ENCODE measurements around the gene TUBE1.
A peak's percentile ranks its signal among the peaks of the same experiment; 100 is the strongest.

Gene TUBE1

DNA sequence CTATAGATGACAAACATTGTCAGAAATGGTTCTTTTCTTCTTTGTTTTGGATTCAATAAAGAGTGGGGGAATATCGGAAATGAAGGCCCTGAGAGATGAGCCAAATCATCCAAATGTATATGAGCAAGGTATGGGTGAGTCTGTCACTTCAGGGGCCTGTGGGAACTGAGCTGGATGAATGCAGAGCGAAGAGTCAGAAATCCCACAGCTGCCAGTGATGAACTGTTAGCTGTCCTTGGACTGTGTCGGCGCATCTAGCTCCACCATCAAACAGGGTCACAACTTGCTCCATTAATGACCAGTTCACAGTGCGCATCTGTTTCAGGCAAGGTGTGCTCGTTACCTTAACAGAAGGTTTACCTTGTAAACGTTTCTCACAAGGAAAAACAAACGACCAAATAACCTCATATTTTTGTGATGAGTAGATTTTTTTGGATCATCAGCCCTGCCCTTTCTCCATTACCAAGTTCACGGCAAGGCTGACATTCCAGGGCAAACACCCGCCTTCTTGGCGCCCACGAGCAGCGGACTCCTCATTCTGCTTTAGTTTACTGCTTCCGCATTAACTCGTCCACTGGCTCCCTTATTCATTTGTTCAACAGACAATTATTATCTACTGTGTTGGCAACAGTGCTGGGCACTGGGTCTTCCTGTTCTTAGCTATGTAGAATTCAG is 48.4 kb downstream of the TUBE1 start:
- Histone ChIP-seq H3K4me3 (ENCODE audit: low read length) (no peak overlapping the region), H3K79me1 (ENCODE audit: low read length) (no peaks in the 10 kb centered on the region), H3K36me3 (ENCODE audit: control insufficient read depth, insufficient read depth, low read length) (no peaks in the 10 kb centered on the region), H3K27ac (ENCODE audit: low read depth, low read length) (no peak overlapping the region), H3K4me1 (ENCODE audit: control insufficient read depth, low read depth, low read length) (no peaks in the 10 kb centered on the region), H3K79me2 (ENCODE audit: control insufficient read depth, insufficient read depth, low read length) (no peaks in the 10 kb centered on the region), H3K4me2 (ENCODE audit: low read length) (no peak overlapping the region), H4K5ac (ENCODE audit: low read length) (no peak overlapping the region), H3K4ac (ENCODE audit: low read depth, low read length) (no peak overlapping the region), H2AK5ac (ENCODE audit: low read length) (no peak overlapping the region), H2BK15ac (replicated peaks; ENCODE audit: low read depth) (no peak overlapping the region), H4K8ac (ENCODE audit: low read depth, low read length) (no peak overlapping the region), H3K18ac (ENCODE audit: low read length) (no peak overlapping the region), H2BK120ac (ENCODE audit: low read depth, low read length) (no peak overlapping the region), H3K23ac (ENCODE audit: low read length) (no peak overlapping the region), H2BK5ac (ENCODE audit: low read length) (no peak overlapping the region), H3K9ac (ENCODE audit: low read length) (no peak overlapping the region), H3K27me3 (ENCODE audit: insufficient read depth, low read length, poor library complexity) (no peaks in the 10 kb centered on the region), H3K56ac (ENCODE audit: low read length) (no peak overlapping the region)
- no CpG with 5 or more reads among the region's 15 CpGs for WGBS (ENCODE audit: extremely low coverage, insufficient coverage, low lambda C conversion rate)
- no peak for DNase-seq

DNA sequence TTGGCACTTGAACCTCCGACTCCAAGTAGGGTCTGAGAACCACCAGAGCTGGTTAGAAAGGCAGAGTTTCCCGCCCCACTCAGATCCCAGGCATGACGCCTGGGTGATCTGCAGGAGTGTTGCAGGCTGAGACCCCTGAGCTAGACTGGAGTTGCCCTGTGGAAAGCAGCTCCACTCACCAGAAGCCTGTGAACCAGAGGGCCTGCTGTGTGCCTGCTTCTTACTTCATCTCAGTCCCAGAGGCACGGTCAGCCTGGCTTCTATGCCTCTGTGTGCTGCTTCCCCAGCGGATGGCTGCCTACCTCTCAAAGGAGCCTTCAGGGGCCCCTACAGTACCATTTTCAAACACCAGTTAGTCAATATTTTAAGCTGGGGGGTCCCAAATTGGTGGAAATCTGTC is 49.0 kb downstream of the TUBE1 start:
- no peak for DNase-seq

DNA sequence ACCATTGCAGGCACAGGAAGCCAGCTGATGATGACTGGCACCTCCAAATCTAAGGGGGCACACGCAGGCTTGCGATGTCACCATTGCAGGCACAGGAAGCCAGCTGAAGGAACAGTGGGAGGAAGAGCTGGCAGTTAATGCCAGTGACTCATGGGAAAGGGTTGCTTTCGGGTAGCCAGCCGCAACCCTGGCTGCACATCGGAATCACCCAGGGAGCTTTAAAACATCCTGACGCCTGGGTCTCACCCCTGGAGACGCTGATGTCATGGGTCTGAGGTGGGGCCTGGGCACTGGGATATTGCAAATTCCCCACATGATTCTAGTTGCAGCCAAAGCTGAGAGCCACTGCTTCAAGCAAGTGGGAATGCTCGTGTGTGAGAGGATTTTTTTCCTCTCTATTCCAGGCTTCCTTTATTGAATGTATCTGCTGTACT is 49.5 kb downstream of the TUBE1 start:
- Histone ChIP-seq H3K23ac (ENCODE audit: low read length) (no peak overlapping the region), H3K18ac (ENCODE audit: low read length) (no peak overlapping the region), H3K4me2 (ENCODE audit: low read length) (no peak overlapping the region), H3K79me1 (ENCODE audit: low read length) (no peaks in the 10 kb centered on the region), H3K27ac (ENCODE audit: low read depth, low read length) (no peak overlapping the region), H4K8ac (ENCODE audit: low read depth, low read length) (no peak overlapping the region), H4K5ac (ENCODE audit: low read length) (no peak overlapping the region), H3K27me3 (ENCODE audit: insufficient read depth, low read length, poor library complexity) (no peaks in the 10 kb centered on the region), H3K4ac (ENCODE audit: low read depth, low read length) (no peak overlapping the region), H3K56ac (ENCODE audit: low read length) (no peak overlapping the region), H3K4me1 (ENCODE audit: control insufficient read depth, low read depth, low read length) (no peaks in the 10 kb centered on the region), H3K36me3 (ENCODE audit: control insufficient read depth, insufficient read depth, low read length) (no peaks in the 10 kb centered on the region), H3K9ac (ENCODE audit: low read length) (no peak overlapping the region), H3K79me2 (ENCODE audit: control insufficient read depth, insufficient read depth, low read length) (no peaks in the 10 kb centered on the region), H2AK5ac (ENCODE audit: low read length) (no peak overlapping the region), H2BK120ac (ENCODE audit: low read depth, low read length) (no peak overlapping the region), H2BK15ac (replicated peaks; ENCODE audit: low read depth) (no peak overlapping the region), H3K4me3 (ENCODE audit: low read length) (no peak overlapping the region), H2BK5ac (ENCODE audit: low read length) (no peak overlapping the region)
- DNase-seq: peak; percentile 66
- no CpG with 5 or more reads among the region's 8 CpGs for WGBS (ENCODE audit: extremely low coverage, insufficient coverage, low lambda C conversion rate)

More for the DNA sequence above, 49.0 kb downstream of the TUBE1 start:
- H2BK120ac ChIP-seq (ENCODE audit: low read depth, low read length): no peak overlapping the region
- H3K27me3 ChIP-seq (ENCODE audit: insufficient read depth, low read length, poor library complexity): no peaks in the 10 kb centered on the region
- H3K56ac ChIP-seq (ENCODE audit: low read length): no peak overlapping the region
- no peak overlapping the region for H2BK15ac ChIP-seq (replicated peaks; ENCODE audit: low read depth)
- H3K79me2 ChIP-seq (ENCODE audit: control insufficient read depth, insufficient read depth, low read length): no peaks in the 10 kb centered on the region
- H3K4me2 ChIP-seq (ENCODE audit: low read length): no peak overlapping the region
- H4K5ac ChIP-seq (ENCODE audit: low read length): no peak overlapping the region
- H3K36me3 ChIP-seq (ENCODE audit: control insufficient read depth, insufficient read depth, low read length): no peaks in the 10 kb centered on the region
- H4K8ac ChIP-seq (ENCODE audit: low read depth, low read length): no peak overlapping the region
- H2BK5ac ChIP-seq (ENCODE audit: low read length): no peak overlapping the region
- no peak overlapping the region for H3K18ac ChIP-seq (ENCODE audit: low read length)
- H3K4me3 ChIP-seq (ENCODE audit: low read length): no peak overlapping the region
- H3K4me1 ChIP-seq (ENCODE audit: control insufficient read depth, low read depth, low read length): no peaks in the 10 kb centered on the region
- no peak overlapping the region for H3K23ac ChIP-seq (ENCODE audit: low read length)
- H3K9ac ChIP-seq (ENCODE audit: low read length): no peak overlapping the region
- no peak overlapping the region for H2AK5ac ChIP-seq (ENCODE audit: low read length)
- WGBS (ENCODE audit: extremely low coverage, insufficient coverage, low lambda C conversion rate): no CpG with 5 or more reads among the region's 5 CpGs
- no peak overlapping the region for H3K27ac ChIP-seq (ENCODE audit: low read depth, low read length)
- H3K4ac ChIP-seq (ENCODE audit: low read depth, low read length): no peak overlapping the region
- H3K79me1 ChIP-seq (ENCODE audit: low read length): no peaks in the 10 kb centered on the region

DNA sequence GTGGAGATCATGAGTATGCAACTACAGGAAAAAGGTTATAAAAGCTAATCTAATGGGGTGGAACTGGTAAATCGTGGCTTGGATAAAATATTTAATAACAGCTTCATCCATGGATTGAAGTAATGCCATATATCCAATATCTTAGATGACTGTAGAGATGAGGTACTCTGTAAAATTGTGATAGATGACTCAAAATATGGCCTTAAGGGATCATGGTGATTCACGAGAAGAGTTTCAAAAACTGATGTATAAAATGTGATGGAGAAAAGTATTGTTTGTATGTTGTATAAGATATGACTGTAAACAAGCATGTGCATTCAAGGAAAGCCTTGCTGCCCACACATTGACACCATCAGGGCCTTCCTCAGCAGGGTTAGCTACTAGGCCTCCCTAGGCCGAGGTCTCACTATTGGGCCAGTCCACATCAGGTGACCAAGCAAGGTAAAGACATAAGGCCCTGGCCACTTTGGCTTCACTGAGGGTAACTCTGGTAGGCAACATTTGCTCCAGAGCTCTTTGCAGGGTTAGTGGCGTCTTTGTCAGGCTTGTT is 51.1 kb downstream of the TUBE1 start:
- no peaks in the 10 kb centered on the region for H3K79me1 ChIP-seq (ENCODE audit: low read length)
- H3K27ac ChIP-seq (ENCODE audit: low read depth, low read length): no peak overlapping the region
- H3K4me2 ChIP-seq (ENCODE audit: low read length): no peak overlapping the region
- H2BK15ac ChIP-seq (replicated peaks; ENCODE audit: low read depth): no peak overlapping the region
- H3K79me2 ChIP-seq (ENCODE audit: control insufficient read depth, insufficient read depth, low read length): no peaks in the 10 kb centered on the region
- H2AK5ac ChIP-seq (ENCODE audit: low read length): no peak overlapping the region
- H3K36me3 ChIP-seq (ENCODE audit: control insufficient read depth, insufficient read depth, low read length): no peaks in the 10 kb centered on the region
- H3K27me3 ChIP-seq (ENCODE audit: insufficient read depth, low read length, poor library complexity): no peaks in the 10 kb centered on the region
- DNase-seq: no peak
- H3K9ac ChIP-seq (ENCODE audit: low read length): no peak overlapping the region
- WGBS (ENCODE audit: extremely low coverage, insufficient coverage, low lambda C conversion rate): no CpG with 5 or more reads among the region's 4 CpGs
- H2BK5ac ChIP-seq (ENCODE audit: low read length): no peak overlapping the region
- H3K23ac ChIP-seq (ENCODE audit: low read length): no peak overlapping the region
- no peak overlapping the region for H4K8ac ChIP-seq (ENCODE audit: low read depth, low read length)
- no peak overlapping the region for H3K18ac ChIP-seq (ENCODE audit: low read length)
- H3K4me3 ChIP-seq (ENCODE audit: low read length): no peak overlapping the region
- H3K56ac ChIP-seq (ENCODE audit: low read length): no peak overlapping the region
- H4K5ac ChIP-seq (ENCODE audit: low read length): no peak overlapping the region
- no peaks in the 10 kb centered on the region for H3K4me1 ChIP-seq (ENCODE audit: control insufficient read depth, low read depth, low read length)
- H3K4ac ChIP-seq (ENCODE audit: low read depth, low read length): no peak overlapping the region
- H2BK120ac ChIP-seq (ENCODE audit: low read depth, low read length): no peak overlapping the region

DNA sequence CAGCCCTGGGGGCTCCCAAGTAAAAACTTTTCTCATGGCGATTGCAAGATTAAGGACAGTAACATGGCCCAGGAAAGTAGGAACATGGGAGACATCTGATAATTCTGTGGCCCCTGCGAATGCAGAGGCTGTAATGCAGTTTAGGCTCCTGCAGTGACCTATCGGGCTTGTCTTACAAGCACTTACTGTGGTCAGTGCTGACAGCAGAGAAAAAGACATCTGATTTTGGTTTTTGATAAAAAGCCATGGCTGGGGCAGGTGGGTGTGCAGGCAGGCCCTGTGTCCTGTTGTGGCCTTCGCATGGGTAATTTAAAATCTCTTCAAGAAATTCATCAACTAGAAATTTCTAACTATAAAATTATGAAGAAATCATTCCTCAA is 52.7 kb downstream of the TUBE1 start:
- Histone ChIP-seq H3K23ac (ENCODE audit: low read length) (no peak overlapping the region), H3K4ac (ENCODE audit: low read depth, low read length) (no peak overlapping the region), H3K27me3 (ENCODE audit: insufficient read depth, low read length, poor library complexity) (no peaks in the 10 kb centered on the region), H3K4me1 (ENCODE audit: control insufficient read depth, low read depth, low read length) (no peaks in the 10 kb centered on the region), H2AK5ac (ENCODE audit: low read length) (no peak overlapping the region), H3K9ac (ENCODE audit: low read length) (no peak overlapping the region), H4K8ac (ENCODE audit: low read depth, low read length) (no peak overlapping the region), H3K27ac (ENCODE audit: low read depth, low read length) (no peak overlapping the region), H3K56ac (ENCODE audit: low read length) (no peak overlapping the region), H3K36me3 (ENCODE audit: control insufficient read depth, insufficient read depth, low read length) (no peaks in the 10 kb centered on the region), H3K18ac (ENCODE audit: low read length) (no peak overlapping the region), H2BK5ac (ENCODE audit: low read length) (no peak overlapping the region), H3K79me1 (ENCODE audit: low read length) (no peaks in the 10 kb centered on the region), H3K4me2 (ENCODE audit: low read length) (no peak overlapping the region), H4K5ac (ENCODE audit: low read length) (no peak overlapping the region), H2BK120ac (ENCODE audit: low read depth, low read length) (no peak overlapping the region), H3K4me3 (ENCODE audit: low read length) (no peak overlapping the region), H2BK15ac (replicated peaks; ENCODE audit: low read depth) (no peak overlapping the region), H3K79me2 (ENCODE audit: control insufficient read depth, insufficient read depth, low read length) (no peaks in the 10 kb centered on the region)
- DNase-seq: no peak
- no CpG with 5 or more reads among the region's 4 CpGs for WGBS (ENCODE audit: extremely low coverage, insufficient coverage, low lambda C conversion rate)

All from mesendoderm (in vitro differentiated cells).